Sigmoid colon (tissue), 4 donors: ENCODE results near the gene MID1.

Experiments
- POLR2A ChIP-seq, 2 donors: fragments of 450-650 bp; IDR thresholded peaks; one replicate each; pipeline ENCODE4 v1.6.1; 2016; ENCODE audit warnings: antibody characterized with exemption in 2 of 2, mild to moderate bottlenecking in 2 of 2, moderate library complexity in 2 of 2
- POLR2AphosphoS5 ChIP-seq, 4 donors: sonication (generic); formaldehyde crosslinking; IDR thresholded peaks; one replicate each; pipeline ENCODE4 v1.6.1; 2017; ENCODE audit warnings: antibody characterized with exemption in 4 of 4
- TF ChIP-seq, protein P1 (sequence below), 4 experiments: fragments of 450-650 bp in 3 of 4; fragments of 200-600 bp in 1 of 4; IDR thresholded peaks; one replicate each; pipeline ENCODE4 v1.5.1; 2016 to 2019; ENCODE audit warnings: antibody characterized with exemption in 4 of 4, mild to moderate bottlenecking in 3 of 4, moderate library complexity in 2 of 4

DNA sequence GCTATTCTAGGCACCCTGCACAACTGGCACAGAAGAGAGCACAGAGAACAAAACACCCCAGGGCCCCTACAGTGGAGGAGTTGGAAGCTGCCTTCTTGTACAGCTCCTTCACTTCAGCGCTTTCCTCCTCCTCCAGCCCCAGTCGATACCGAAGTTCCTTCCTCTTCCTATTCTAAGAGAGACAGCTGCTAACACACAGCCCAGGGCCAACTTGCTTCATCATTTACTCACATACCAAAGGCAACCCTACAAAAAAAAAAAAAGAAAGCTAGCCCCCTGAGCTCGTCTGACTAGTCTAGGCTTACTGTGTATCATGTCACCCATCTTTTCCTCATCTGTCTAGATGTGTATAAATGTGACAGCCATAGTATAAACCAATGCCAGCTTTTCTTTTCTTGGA lies 64.5 kb downstream of the MID1 start:
- TF ChIP-seq, protein P1, sequence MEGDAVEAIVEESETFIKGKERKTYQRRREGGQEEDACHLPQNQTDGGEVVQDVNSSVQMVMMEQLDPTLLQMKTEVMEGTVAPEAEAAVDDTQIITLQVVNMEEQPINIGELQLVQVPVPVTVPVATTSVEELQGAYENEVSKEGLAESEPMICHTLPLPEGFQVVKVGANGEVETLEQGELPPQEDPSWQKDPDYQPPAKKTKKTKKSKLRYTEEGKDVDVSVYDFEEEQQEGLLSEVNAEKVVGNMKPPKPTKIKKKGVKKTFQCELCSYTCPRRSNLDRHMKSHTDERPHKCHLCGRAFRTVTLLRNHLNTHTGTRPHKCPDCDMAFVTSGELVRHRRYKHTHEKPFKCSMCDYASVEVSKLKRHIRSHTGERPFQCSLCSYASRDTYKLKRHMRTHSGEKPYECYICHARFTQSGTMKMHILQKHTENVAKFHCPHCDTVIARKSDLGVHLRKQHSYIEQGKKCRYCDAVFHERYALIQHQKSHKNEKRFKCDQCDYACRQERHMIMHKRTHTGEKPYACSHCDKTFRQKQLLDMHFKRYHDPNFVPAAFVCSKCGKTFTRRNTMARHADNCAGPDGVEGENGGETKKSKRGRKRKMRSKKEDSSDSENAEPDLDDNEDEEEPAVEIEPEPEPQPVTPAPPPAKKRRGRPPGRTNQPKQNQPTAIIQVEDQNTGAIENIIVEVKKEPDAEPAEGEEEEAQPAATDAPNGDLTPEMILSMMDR (IDR thresholded peaks at IDR 0.05) = no peak
- TF ChIP-seq POLR2AphosphoS5 (IDR thresholded peaks at IDR 0.05) (no peak), POLR2A (IDR thresholded peaks at IDR 0.05) (no peak)
